ENCODE data around the gene P2RY1. TPM values are rescaled to one million over a fixed set of nuclear protein-coding genes. Genes with fewer than 3 reads are reported as not detected.

P2RY1 gene
- total and polyA plus RNA-seq, 9 of the 15 experiments (the other 6 are each of a cell fraction or from before 2014, with no cell fraction given): 6.0 to 27.9 (median 18.4) TPM

DNA sequence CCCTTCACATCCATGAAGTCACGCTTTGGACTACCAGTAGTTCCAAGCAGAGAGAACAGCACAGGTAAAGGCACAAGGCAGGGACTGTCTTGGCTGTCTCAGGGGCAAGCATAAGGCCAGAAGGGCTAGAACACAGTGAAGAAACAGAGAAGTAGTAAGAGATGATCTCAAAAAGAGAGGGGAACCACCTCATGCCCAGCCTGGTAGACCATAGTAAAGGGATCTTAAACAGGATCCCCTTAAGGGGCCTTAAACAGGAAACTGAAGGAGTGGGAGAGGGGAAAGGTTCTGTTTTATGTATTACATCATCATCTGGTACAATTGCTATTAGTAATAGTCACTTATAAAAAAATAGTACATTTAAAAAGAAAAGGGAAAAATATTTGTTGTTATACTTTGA, 25.8 kb downstream of the P2RY1 start:
- Histone ChIP-seq H3K27me3 (ENCODE audit: control insufficient read depth in 2 of 2, insufficient read depth in 2 of 2, low read length in 2 of 2) (no peaks in the 10 kb centered on the region), H2AFZ (ENCODE audit: low read depth, low read length) (no peak overlapping the region; the same call in 1 of the 2 replicates), H3K9ac (ENCODE audit: insufficient read depth in 1 of 2, low read depth in 2 of 2, low read length in 2 of 2) (no peak overlapping the region), H3K27ac (ENCODE audit: extremely low read depth, low read depth, low read length) (no peak overlapping the region), H3K4me3 (no peak overlapping the region), H3K4me1 (replicated peaks in 1 of 2; ENCODE audit: control insufficient read depth in 2 of 2, insufficient read depth in 2 of 2, low read length in 2 of 2) (peaks cover 0 to 9% of the 10 kb centered on the region in 2 experiments; a peak in 2 of 5 replicates), H3K79me2 (ENCODE audit: control insufficient read depth, insufficient read depth, low read length) (no peaks in the 10 kb centered on the region), H3K9me1 (ENCODE audit: control insufficient read depth, insufficient read depth, low read length) (no peaks in the 10 kb centered on the region), H3K4me2 (ENCODE audit: insufficient read depth, low read length) (no peak overlapping the region), H3K36me3 (ENCODE audit: control insufficient read depth, insufficient read depth, low read length) (no peaks in the 10 kb centered on the region), H3K9me3 (replicated peaks; ENCODE audit: control insufficient read depth, insufficient read depth, low read depth, low read length) (no peaks in the 10 kb centered on the region), H4K20me1 (replicated peaks; ENCODE audit: control insufficient read depth, insufficient read depth, low read length) (no peaks in the 10 kb centered on the region)
- BruUV-seq (replicated peaks): no TSS peak
- ATAC-seq (no peak), FAIRE-seq (no peak), DNase-seq (ENCODE audit: extremely low read depth in 1 of 4, low spot score in 3 of 4) (no peak)
- intact Hi-C loops (cut with micrococcal nuclease): no loop called here
- ChIA-PET POLR2A (no interaction called here), CTCF (ENCODE audit: low intra/inter-chr PET ratio) (no interaction called here)
- in situ Hi-C loops (cut with MboI): no loop called here
- TF ChIP-seq, protein P1, sequence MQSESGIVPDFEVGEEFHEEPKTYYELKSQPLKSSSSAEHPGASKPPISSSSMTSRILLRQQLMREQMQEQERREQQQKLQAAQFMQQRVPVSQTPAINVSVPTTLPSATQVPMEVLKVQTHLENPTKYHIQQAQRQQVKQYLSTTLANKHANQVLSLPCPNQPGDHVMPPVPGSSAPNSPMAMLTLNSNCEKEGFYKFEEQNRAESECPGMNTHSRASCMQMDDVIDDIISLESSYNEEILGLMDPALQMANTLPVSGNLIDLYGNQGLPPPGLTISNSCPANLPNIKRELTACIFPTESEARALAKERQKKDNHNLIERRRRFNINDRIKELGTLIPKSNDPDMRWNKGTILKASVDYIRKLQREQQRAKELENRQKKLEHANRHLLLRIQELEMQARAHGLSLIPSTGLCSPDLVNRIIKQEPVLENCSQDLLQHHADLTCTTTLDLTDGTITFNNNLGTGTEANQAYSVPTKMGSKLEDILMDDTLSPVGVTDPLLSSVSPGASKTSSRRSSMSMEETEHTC (IDR thresholded peaks at IDR 0.05): no peak
- TF ChIP-seq TAF15 (IDR thresholded peaks at IDR 0.05; ENCODE audit: low read depth, low read length) (no peak), NFATC3 (IDR thresholded peaks at IDR 0.05) (no peak), NFE2L1 (tag; IDR thresholded peaks at IDR 0.05; ENCODE audit: borderline replicate concordance, low read depth) (no peak), ZEB2 (IDR thresholded peaks at IDR 0.05) (no peak), ZNF780A (CRISPR knock-in tag; IDR thresholded peaks at IDR 0.05) (no peak), TCF7 (IDR thresholded peaks at IDR 0.05; ENCODE audit: borderline replicate concordance) (no peak), MYC (IDR thresholded peaks at IDR 0.05; ENCODE audit: low read depth, low read length) (no peak), MYC (CRISPR knock-in tag; IDR thresholded peaks at IDR 0.05; ENCODE audit: borderline replicate concordance, low read depth) (no peak), CEBPG (CRISPR knock-in tag; IDR thresholded peaks at IDR 0.05) (no peak), CEBPG (tag; conservative IDR thresholded peaks at IDR 0.05 in 1 of 2, IDR thresholded peaks at IDR 0.05 in 1 of 2) (peak; percentile 28 to 33; a peak in 1 of 4 replicates), SAP30 (IDR thresholded peaks at IDR 0.05; ENCODE audit: borderline replicate concordance, insufficient read depth, low read depth, low read length, poor library complexity, severe bottlenecking) (no peak), ZFX (CRISPR knock-in tag; IDR thresholded peaks at IDR 0.05) (no peak)
- TF ChIP-seq, protein P2, sequence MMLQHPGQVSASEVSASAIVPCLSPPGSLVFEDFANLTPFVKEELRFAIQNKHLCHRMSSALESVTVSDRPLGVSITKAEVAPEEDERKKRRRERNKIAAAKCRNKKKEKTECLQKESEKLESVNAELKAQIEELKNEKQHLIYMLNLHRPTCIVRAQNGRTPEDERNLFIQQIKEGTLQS (IDR thresholded peaks at IDR 0.05): peak; percentile 62; the same call in 1 of the 2 replicates
- TF ChIP-seq, protein P2 (CRISPR knock-in tag; conservative IDR thresholded peaks at IDR 0.05): no peak
- WGBS (ENCODE audit: insufficient coverage, low coverage, missing lambda C conversion rate): 67% methylated on average over 1 of the region's 1 CpG
